AG10803 (cell line): ENCODE results near the gene RFLNA.

Experiments used
- DNase-seq: peaks from one replicate; pipeline ENCODE4 v3.0.0; 2010; ENCODE audit warnings: low read depth
- H3K4me3 ChIP-seq: 2 replicates; pipeline ENCODE4 v1.5.1; 2011; ENCODE audit warnings: mild to moderate bottlenecking, low read length, control low read depth
- CTCF ChIP-seq: conservative IDR thresholded peaks from 2 replicates; pipeline ENCODE4 v1.5.1; 2011; ENCODE audit warnings: mild to moderate bottlenecking, low read length, control low read depth, inconsistent platforms

The RFLNA gene

GRCh38 chr12:124293286-124294003 lies 1.4 kb upstream of the RFLNA start:
- no peak overlapping the region for H3K4me3 ChIP-seq
- no peak for DNase-seq
- no peak for TF ChIP-seq CTCF

GRCh38 chr12:124295431-124296058 lies 652 bp downstream of the RFLNA start:
- DNase-seq, result no peak
- peak overlapping the region; percentile 64 for H3K4me3 ChIP-seq
- no peak for TF ChIP-seq CTCF

- no peak for DNase-seq
- H3K4me3 ChIP-seq, result peak overlapping the region; percentile 53
Measured at GRCh38 chr12:124296295-124296915, 1.5 kb downstream of the RFLNA start.

GRCh38 chr12:124296916-124297351 lies 2.0 kb downstream of the RFLNA start:
- DNase-seq, result no peak
- no peak for TF ChIP-seq CTCF
- H3K4me3 ChIP-seq, result peak overlapping the region; percentile 53

More at GRCh38 chr12:124296295-124296915, 1.5 kb downstream of the RFLNA start:
- no peak for TF ChIP-seq CTCF

GRCh38 chr12:124297389-124297788 lies 2.5 kb downstream of the RFLNA start:
- TF ChIP-seq CTCF, result no peak
- no peak overlapping the region for H3K4me3 ChIP-seq

GRCh38 chr12:124297856-124298255 lies 3.0 kb downstream of the RFLNA start:
- no peak for DNase-seq
- no peak overlapping the region for H3K4me3 ChIP-seq
- TF ChIP-seq CTCF, result no peak

More at GRCh38 chr12:124297389-124297788, 2.5 kb downstream of the RFLNA start:
- DNase-seq, result no peak
